Measurements from ENCODE around the gene INTS14. TPM values are rescaled to one million over a fixed set of nuclear protein-coding genes. Genes with fewer than 3 reads are reported as not detected.
"Not testable (repeated sequence)": the region's sequence is repeated elsewhere in the genome, so short reads cannot be mapped to it uniquely, and the experiment has no call there.

INTS14 gene
- total RNA-seq, 1 donor from 2014 or later: 40.9 TPM

DNA sequence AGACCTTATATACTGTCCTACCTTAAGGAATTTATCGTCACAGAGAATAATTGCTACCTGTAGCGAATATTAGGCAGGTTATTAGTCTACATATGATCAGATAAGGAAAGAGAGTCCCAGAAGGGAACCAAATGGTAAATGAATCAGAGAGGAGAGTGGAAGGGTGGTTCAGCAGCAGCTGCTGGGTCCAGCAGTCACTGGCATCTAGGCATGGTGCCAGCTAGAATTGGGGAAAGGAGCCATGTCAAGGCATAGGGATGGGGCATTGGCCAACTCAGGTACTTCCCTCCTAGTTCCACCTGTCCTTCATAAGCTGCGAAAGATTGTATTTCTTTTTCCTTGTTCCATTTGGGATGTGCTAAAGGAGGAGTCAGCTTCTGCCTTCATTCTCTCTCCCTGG, 57.2 kb downstream of the INTS14 start:
- no peak for DNase-seq (ENCODE audit: low read depth)
- TF ChIP-seq, protein P1, sequence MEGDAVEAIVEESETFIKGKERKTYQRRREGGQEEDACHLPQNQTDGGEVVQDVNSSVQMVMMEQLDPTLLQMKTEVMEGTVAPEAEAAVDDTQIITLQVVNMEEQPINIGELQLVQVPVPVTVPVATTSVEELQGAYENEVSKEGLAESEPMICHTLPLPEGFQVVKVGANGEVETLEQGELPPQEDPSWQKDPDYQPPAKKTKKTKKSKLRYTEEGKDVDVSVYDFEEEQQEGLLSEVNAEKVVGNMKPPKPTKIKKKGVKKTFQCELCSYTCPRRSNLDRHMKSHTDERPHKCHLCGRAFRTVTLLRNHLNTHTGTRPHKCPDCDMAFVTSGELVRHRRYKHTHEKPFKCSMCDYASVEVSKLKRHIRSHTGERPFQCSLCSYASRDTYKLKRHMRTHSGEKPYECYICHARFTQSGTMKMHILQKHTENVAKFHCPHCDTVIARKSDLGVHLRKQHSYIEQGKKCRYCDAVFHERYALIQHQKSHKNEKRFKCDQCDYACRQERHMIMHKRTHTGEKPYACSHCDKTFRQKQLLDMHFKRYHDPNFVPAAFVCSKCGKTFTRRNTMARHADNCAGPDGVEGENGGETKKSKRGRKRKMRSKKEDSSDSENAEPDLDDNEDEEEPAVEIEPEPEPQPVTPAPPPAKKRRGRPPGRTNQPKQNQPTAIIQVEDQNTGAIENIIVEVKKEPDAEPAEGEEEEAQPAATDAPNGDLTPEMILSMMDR (conservative IDR thresholded peaks at IDR 0.05; ENCODE audit: low read depth, low read length): no peak
- no peak overlapping the region for H3K4me3 ChIP-seq (ENCODE audit: low read depth, low read length)

GRCh38 chr15:65552851-65553250, 58.1 kb downstream of the INTS14 start:
- H3K4me3 ChIP-seq (ENCODE audit: low read depth, low read length); DNase-seq (ENCODE audit: low read depth): not testable (repeated sequence)

GRCh38 chr15:65551183-65551582, 59.7 kb downstream of the INTS14 start:
- TF ChIP-seq, protein P1 (conservative IDR thresholded peaks at IDR 0.05; ENCODE audit: low read depth, low read length): no peak
- DNase-seq (ENCODE audit: low read depth): no peak
- no peak overlapping the region for H3K4me3 ChIP-seq (ENCODE audit: low read depth, low read length)

- no peak for DNase-seq (ENCODE audit: low read depth)
- no peak overlapping the region for H3K4me3 ChIP-seq (ENCODE audit: low read depth, low read length)
- TF ChIP-seq, protein P1 (conservative IDR thresholded peaks at IDR 0.05; ENCODE audit: low read depth, low read length): no peak
Observed at GRCh38 chr15:65550681-65551098, 60.2 kb downstream of the INTS14 start.

GRCh38 chr15:65549288-65549687, 61.6 kb downstream of the INTS14 start:
- not testable (repeated sequence) for H3K4me3 ChIP-seq (ENCODE audit: low read depth, low read length); DNase-seq (ENCODE audit: low read depth)

DNA sequence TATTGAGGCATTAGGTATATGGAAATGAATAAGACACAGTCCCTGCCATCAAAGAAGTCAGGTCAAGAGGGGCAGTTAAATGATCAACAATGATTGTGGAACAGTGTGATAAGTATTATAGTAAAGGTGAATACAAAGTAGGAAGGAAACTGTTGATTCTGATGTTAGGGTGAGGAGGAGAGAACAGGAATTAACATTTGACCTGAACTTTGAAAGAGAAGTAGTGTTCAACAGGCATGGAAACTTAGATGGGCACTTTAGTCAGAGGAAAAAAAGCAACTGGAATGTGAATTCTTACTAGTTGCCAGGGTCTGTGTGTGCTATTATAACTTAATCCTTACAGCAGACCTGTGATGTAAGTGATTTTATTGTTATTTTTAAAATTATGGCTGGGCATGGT, 63.1 kb downstream of the INTS14 start:
- H3K4me3 ChIP-seq (ENCODE audit: low read depth, low read length): no peak overlapping the region
- TF ChIP-seq, protein P1 (conservative IDR thresholded peaks at IDR 0.05; ENCODE audit: low read depth, low read length): no peak

GRCh38 chr15:65541231-65541820, 69.6 kb downstream of the INTS14 start:
- TF ChIP-seq, protein P1 (conservative IDR thresholded peaks at IDR 0.05; ENCODE audit: low read depth, low read length): no peak
- H3K4me3 ChIP-seq (ENCODE audit: low read depth, low read length): no peak overlapping the region
- no peak for DNase-seq (ENCODE audit: low read depth)

More for the DNA sequence above, 63.1 kb downstream of the INTS14 start:
- DNase-seq (ENCODE audit: low read depth): no peak

DNA sequence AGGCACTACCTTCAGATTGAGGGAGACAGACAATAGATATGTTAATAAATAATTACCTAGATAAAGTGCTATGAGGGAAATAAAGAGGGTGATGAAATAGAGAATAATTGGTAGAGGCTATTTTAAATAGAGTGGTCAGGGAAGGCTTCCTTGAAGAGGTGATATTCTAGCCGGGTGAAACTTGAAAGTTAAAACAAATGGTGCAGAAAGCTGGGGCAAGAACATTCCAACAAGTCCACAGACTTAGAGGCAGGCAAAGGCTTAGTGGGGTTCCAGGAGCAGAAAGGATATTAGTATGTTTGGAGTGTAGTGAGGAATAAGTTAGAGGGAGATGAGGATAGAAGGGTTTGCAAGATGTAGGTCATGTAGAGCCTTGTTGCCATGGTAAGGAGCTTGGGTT, 70.6 kb downstream of the INTS14 start:
- DNase-seq (ENCODE audit: low read depth): no peak
- TF ChIP-seq, protein P1 (conservative IDR thresholded peaks at IDR 0.05; ENCODE audit: low read depth, low read length): no peak
- H3K4me3 ChIP-seq (ENCODE audit: low read depth, low read length): no peak overlapping the region
